ENCODE results near the gene HDAC10.

HDAC10 gene

GRCh38 chr22:50255607-50256006, 4.5 kb upstream of the HDAC10 start:
- no peak for TF ChIP-seq CTCF (IDR thresholded peaks at IDR 0.05; ENCODE audit: extremely low read depth, missing control alignments)
- DNase-seq (ENCODE audit: low spot score): no peak

GRCh38 chr22:50255099-50255498, 4.0 kb upstream of the HDAC10 start:
- no peak for TF ChIP-seq CTCF (IDR thresholded peaks at IDR 0.05; ENCODE audit: extremely low read depth, missing control alignments)
- DNase-seq (ENCODE audit: low spot score): no peak

- TF ChIP-seq CTCF (IDR thresholded peaks at IDR 0.05; ENCODE audit: extremely low read depth, missing control alignments): no peak
- DNase-seq (ENCODE audit: low spot score): no peak
Measured at GRCh38 chr22:50253941-50254340, 2.9 kb upstream of the HDAC10 start.

- no peak for DNase-seq (ENCODE audit: low spot score)
- no peak for TF ChIP-seq CTCF (IDR thresholded peaks at IDR 0.05; ENCODE audit: extremely low read depth, missing control alignments)
Measured at GRCh38 chr22:50253046-50253915, 2.2 kb upstream of the HDAC10 start.

- peak; percentile 81 for DNase-seq (ENCODE audit: low spot score)
- TF ChIP-seq CTCF (IDR thresholded peaks at IDR 0.05; ENCODE audit: extremely low read depth, missing control alignments): peak; percentile 58
Measured at GRCh38 chr22:50252082-50253045, 1.3 kb upstream of the HDAC10 start.

- DNase-seq (ENCODE audit: low spot score): no peak
- TF ChIP-seq CTCF (IDR thresholded peaks at IDR 0.05; ENCODE audit: extremely low read depth, missing control alignments): no peak
Measured at GRCh38 chr22:50251477-50252081, 514 bp upstream of the HDAC10 start.
